ENCODE measurements around the gene SDS.

- TF ChIP-seq POLR2A (IDR thresholded peaks at IDR 0.05; ENCODE audit: extremely low read depth, insufficient read length) (no peak), CTCF (IDR thresholded peaks at IDR 0.05; ENCODE audit: low read depth, low read length) (no peak)
Observed at GRCh38 chr12:113443030-113443539, 39.4 kb upstream of the SDS start.

Measured in NB4 (cell line).